AG20443 (cell line): ENCODE data around the gene ING4.
A peak's percentile ranks its signal among the peaks of the same experiment; 100 is the strongest.

Source experiments
- DNase-seq: peaks from one replicate; pipeline ENCODE4 v3.0.0; 2012; ENCODE audit warnings: low spot score, mixed read lengths

ING4 gene

DNA sequence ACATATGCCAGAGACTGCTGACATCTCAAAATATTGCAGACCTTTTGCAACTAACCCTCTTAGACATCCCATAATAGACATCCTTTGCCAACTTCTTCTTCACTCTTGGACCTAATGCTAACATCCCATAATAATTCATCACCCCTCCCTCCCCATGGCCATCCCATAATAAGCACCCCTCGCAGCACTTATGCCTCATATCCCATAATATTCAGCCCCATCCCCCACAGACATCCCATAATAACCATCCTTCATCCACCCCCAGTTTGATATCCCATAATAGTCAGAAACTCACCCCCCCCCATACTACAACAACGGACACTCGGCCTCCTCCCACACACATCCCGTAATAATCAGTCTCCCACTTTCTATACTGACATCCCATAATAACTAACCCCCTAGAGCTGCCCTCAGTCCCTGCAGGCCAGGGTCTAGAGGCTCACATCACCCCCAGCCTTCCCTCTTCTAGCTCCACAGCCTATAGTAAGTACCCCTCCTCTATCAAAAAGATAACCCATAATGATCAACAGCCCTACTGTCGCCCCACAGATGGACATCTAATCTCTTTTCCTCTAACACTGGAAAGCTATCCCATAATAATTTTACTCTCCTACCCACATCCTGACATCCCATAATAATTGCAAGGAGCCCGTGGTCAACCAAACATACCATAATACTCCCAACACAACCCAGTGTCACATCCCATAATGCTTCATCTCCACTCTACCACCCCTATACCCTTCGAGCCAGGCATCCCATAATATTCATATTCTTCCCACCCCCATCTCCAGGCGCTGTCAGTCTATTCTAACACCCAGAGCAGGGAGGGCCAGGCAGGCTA lies 54.9 kb downstream of the ING4 start:
- peak; percentile 43 for DNase-seq

DNA sequence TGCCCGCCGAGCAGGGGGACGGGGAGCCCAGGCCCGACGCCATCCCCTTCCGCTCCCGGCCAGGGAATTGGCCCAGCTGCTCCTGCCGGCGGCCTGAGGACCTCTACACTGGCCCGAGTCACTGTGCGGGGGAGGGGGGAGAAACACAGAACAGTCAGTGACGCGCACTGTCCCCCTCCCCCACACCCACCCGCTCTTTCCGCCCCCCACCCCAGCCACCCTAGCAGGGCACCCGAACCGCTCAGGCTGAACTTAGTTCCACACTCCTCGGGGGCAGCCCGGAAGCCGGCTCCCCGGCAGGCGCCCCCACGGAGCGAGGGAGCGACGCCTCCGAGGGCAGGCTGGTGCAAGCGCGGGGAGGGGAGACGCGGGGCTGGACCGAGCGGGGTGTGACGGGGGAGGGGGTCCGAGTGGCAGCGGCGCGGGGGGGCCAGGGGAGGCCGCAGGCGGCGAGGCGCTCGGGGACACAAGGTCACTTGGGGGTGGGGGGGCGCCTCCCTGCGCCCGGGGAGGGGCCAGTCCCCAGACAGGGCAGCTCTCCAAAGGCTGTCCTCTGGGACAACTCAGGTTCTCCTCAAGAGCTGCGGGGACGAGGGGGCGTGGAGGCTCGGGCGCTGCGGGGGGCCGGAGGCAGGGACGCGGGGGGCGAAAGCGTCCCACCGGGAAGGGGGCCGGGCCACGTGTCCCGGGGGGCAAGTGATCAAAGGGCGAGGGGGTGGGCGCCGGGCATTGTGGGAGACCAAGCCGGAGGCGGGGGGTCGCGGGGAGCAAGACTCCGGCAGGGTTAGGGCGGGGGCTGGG lies 56.4 kb downstream of the ING4 start:
- DNase-seq: peak; percentile 63

DNA sequence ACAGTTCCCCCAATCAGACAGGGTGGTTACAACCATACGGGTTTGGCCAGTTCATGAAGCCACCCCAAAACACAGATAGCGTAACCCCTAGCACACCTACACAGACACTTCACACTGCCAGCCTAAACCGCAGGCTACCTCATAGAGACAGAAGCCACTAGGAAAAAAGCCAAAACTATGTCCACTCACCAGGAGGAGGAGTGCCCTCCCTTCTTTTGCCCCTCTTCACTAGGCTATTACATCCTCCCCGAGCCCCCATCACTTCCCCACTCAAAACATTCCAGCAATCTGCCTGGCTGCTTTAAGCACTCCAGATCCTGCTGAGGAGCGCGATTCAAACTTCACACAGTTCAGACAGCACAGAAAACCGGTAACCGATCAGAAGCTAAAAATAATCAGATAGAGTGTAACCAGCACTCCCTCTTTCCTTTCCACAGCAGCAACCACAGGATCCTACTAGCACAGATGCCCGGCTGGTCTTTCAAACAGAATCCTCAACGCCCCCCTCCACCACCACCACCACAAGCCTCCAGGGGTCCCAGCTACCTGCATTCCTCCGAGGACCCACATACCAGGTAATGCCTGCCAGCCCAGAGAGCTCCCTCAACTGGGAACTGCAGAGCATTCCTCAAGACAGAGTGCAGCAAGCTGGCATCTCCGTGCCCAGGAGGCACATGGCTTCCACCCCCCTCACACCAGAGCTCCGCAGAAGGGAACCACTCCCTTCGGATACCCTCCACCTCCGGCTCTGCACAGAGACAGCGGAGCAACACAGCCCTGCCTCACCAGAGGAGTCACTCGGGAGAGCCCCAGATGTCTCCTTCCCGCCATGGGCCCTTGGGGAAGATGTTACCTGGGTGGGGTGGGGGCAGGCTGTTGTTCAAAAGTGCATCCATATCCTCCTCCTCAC lies 57.2 kb downstream of the ING4 start:
- DNase-seq: peak; percentile 23

DNA sequence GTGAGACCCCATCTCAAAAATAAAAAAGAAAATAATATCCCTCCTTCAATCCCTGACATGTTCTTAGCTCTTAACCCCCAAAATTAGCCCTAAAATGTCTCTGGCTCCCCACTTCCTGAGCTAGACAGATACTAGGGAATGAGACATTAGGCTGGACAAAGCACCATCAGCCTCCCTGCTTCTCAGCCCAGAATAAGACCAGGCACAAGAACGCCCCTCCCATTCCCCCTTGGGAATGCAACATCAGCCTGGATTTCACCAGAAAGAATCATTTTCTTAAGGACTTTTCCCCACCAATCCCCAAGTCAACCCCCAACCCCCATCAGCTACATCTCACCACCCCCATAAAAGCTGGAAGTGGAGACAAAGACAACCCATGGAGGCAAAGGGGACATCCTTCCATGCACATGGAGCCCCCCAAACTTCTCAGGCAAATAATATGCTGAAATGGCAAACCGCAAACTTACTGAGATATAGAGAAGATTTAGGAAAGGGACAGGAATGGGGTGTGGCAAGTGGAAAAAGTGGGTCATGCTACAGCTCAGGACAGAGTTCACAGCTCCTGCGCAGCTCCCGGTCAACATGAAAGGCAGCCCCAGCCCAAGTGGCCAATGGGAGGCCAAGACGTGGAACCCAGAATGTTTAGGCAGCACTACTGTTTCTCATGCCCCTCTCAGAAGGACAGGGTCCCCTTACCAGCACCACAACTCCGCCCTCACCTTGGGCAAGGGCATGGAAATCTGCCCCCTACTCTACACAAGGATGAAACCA lies 58.5 kb downstream of the ING4 start:
- peak; percentile 26 for DNase-seq

DNA sequence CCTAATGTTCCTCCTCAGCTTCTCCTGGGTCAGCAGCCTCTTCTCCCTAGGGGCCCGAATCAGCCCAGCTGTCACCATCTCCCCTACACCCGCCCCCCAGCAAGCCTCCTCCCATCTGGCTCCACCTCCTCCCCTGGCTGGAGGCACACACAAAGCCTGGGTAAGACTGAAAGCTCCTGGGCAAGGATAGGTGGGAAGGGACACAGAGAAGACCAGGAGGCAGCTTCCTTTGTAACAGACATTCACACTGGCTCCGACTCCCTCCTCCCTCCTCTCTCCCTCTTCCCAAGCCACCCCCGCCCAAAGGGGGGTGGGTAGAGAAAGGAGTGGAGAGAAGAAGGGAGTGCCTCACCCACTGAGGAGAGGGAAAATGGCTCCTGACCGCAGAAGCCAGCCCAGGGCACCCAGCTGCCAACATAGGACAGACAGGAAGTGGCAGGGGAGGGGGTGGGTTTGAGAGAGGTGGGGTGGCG lies 59.8 kb downstream of the ING4 start:
- peak; percentile 57 for DNase-seq

DNA sequence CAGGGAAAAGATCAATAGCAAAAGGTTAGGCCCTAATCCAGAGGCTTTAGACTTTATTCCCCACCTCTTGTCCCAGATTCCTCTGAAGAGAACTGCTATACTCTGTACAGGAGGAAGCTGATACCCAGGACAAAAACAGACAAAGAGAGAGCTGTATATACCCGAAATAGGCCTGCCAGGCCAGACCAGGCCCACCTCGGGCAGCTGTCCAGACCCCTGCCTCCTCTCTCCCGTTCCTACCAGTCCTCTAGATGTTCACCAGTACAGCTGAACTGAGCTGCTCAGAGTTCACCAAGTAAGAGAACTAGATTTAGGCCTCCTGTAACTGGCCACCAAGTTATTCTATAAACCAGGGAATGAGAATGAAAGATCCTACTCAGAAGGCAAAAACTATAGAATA lies 60.4 kb downstream of the ING4 start:
- DNase-seq: no peak
